K562 (cell line): ENCODE data around the gene FUT2. TPM values are rescaled to one million over a fixed set of nuclear protein-coding genes. Genes with fewer than 3 reads are reported as not detected.

Experiments
- CBX1 ChIP-seq: sonication (generic); IDR thresholded peaks from 2 replicates; pipeline ENCODE4 v1.6.1; 2016; ENCODE audit warnings: antibody characterized with exemption, low read depth, mild to moderate bottlenecking
- DDX20 ChIP-seq: fragments of 450-650 bp; IDR thresholded peaks from 2 replicates; pipeline ENCODE4 v1.6.1; 2016; ENCODE audit warnings: missing genetic modification characterization, low read depth, mild to moderate bottlenecking, missing compliant biosample characterization, moderate library complexity
- JUND ChIP-seq, 2 experiments: IDR thresholded peaks; 2 replicates in 1 of 2; 3 replicates in 1 of 2; pipeline ENCODE4 v1.6.1; 2011; ENCODE audit warnings: borderline replicate concordance in 2 of 2, low read depth in 2 of 2, low read length in 2 of 2, improper control_type of control experiment in 1 of 2, missing biosample characterization in 1 of 2, missing genetic modification characterization in 1 of 2, missing genetic modification reagents in 1 of 2
- MTA3 ChIP-seq: fragments of 450-650 bp; formaldehyde crosslinking; IDR thresholded peaks from 2 replicates; pipeline ENCODE4 v1.6.1; 2017; ENCODE audit warnings: mild to moderate bottlenecking, borderline replicate concordance
- NEUROD1 ChIP-seq: fragments of 150-350 bp; IDR thresholded peaks from 2 replicates; pipeline ENCODE4 v1.6.1; 2014; ENCODE audit warnings: borderline replicate concordance, low read length, low read depth; ENCODE audit not compliant: partially characterized antibody
- NUFIP1 ChIP-seq: fragments of 450-650 bp; IDR thresholded peaks from 2 replicates; pipeline ENCODE4 v1.6.1; 2018; ENCODE audit not compliant: partially characterized antibody
- RFX7 ChIP-seq: fragments of 250-450 bp; sonication (Bioruptor Pico); IDR thresholded peaks from 2 replicates; pipeline ENCODE4 v1.5.1; 2021; ENCODE audit warnings: mild to moderate bottlenecking
- ZBED1 ChIP-seq: IDR thresholded peaks from 2 replicates; pipeline ENCODE4 v1.6.1; 2014
- ZNF212 ChIP-seq: fragments of 450-650 bp; formaldehyde crosslinking; IDR thresholded peaks from 2 replicates; pipeline ENCODE4 v1.4.0; 2020; ENCODE audit warnings: mild to moderate bottlenecking
- ZNF384 ChIP-seq: IDR thresholded peaks from 2 replicates; pipeline ENCODE4 v1.6.1; 2012; ENCODE audit warnings: low read depth, low read length, improper control_type of control experiment
- polyA plus RNA-seq, 8 experiments: library from polyadenylated mRNA; depleted of rRNA in 4 of 8; stranded (reverse) in 5 of 8; unstranded in 3 of 8; fragments of >200 nt; fragmentation: Nextera tagmentation in 2 of 8; fragmentation: Illumina TruSeq in 1 of 8; extraction: Ambion mirVana in 2 of 8; extraction: Trizol in 1 of 8; gene quantifications; 2 replicates each; pipeline versions ENCODE4 v1.2.1 to v1.2.3, GENCODE V29; 2011 to 2014; ENCODE audit warnings: inconsistent platforms in 1 of 8, missing spikeins in 1 of 8
- total RNA-seq, 7 experiments: library from RNA; depleted of rRNA in 6 of 7; stranded (reverse); fragments of >200 nt in 6 of 7; fragmentation: Illumina TruSeq in 2 of 7; extraction: Trizol in 2 of 7; gene quantifications; 2 replicates each; pipeline versions ENCODE4 v1.2.1 to v1.2.3, GENCODE V29; 2011 to 2021; ENCODE audit warnings: low replicate concordance in 1 of 7
- TF ChIP-seq, protein P1 (sequence below): sonication (generic); formaldehyde crosslinking; IDR thresholded peaks from 2 replicates; pipeline ENCODE4 v1.8.0; 2023; ENCODE audit warnings: mild to moderate bottlenecking, missing genetic modification reagents
- TF ChIP-seq, protein P2 (sequence below): sonication (generic); formaldehyde crosslinking; IDR thresholded peaks from 2 replicates; pipeline ENCODE4 v1.5.0; 2020; ENCODE audit warnings: missing genetic modification reagents
- TF ChIP-seq, protein P3 (sequence below): sonication (generic); formaldehyde crosslinking; IDR thresholded peaks from 2 replicates; pipeline ENCODE4 v1.8.0; 2023; ENCODE audit warnings: missing genetic modification reagents, mild to moderate bottlenecking, borderline replicate concordance
- TF ChIP-seq, protein P4 (sequence below): sonication (generic); formaldehyde crosslinking; IDR thresholded peaks from 2 replicates; pipeline ENCODE4 v1.8.1; 2023; ENCODE audit warnings: missing genetic modification reagents, mild to moderate bottlenecking, borderline replicate concordance

FUT2 gene
- total and polyA plus RNA-seq, 9 of the 15 experiments (the other 6 are each of a cell fraction or from before 2014, with no cell fraction given): 0.03 to 0.04 TPM; not detected in 7

DNA sequence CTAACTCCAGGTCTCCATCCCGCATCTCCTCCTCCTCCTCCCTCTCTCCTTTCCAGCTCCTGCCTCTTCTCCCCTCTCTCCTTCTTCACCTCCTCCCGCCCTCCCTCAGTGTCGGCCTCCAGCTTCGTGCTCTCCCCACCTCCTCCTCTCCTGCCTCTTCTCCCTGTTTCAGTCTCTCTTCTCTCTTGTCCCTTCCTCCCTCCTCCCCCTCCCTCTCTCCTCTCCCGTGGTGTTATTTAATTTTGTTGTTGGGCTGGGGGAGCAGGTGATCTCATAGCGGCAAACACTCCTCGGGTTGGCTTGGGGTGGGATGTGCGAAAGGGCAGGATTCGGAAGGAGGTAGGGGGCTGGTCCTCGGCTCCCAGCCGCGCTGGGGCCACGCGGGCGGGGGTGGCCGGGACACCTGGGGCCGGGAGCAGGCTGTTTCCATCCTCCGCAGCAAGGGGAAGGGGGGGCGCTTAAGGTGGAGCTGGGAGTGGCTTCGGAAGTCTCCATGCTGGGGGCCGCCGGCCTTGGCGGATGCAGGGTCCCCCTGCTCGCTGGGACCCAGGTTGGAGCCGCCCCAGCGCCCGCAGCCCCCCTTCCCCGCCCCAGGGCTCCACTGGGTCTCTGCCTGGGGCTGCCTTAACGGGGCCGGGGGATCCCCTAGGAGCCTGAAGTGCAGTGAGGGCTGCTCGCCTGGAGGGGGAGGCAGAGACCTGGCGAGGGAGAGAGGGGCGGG, 49.6 kb upstream of the FUT2 start, which contains the start of gene CA11 (continued):
- TF ChIP-seq DDX20 (tag) (no peak), RFX7 (CRISPR knock-in tag) (no peak), NUFIP1 (no peak), MTA3 (no peak), ZNF384 (peak; percentile 55; the same call in 1 of the 2 replicates), NEUROD1 (peak; percentile 44), ZNF212 (no peak), CBX1 (no peak), ZBED1 (no peak), JUND (IDR thresholded peaks at IDR 0.05; ENCODE audit: borderline replicate concordance, low read depth, low read length) (0 out of 2 replicates have a peak, but pooled peaks have one; percentile 15), JUND (tag; IDR thresholded peaks at IDR 0.05; ENCODE audit: borderline replicate concordance, low read depth, low read length) (no peak; the same call in 2 of the 3 replicates)
- TF ChIP-seq, protein P1, sequence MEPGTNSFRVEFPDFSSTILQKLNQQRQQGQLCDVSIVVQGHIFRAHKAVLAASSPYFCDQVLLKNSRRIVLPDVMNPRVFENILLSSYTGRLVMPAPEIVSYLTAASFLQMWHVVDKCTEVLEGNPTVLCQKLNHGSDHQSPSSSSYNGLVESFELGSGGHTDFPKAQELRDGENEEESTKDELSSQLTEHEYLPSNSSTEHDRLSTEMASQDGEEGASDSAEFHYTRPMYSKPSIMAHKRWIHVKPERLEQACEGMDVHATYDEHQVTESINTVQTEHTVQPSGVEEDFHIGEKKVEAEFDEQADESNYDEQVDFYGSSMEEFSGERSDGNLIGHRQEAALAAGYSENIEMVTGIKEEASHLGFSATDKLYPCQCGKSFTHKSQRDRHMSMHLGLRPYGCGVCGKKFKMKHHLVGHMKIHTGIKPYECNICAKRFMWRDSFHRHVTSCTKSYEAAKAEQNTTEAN (CRISPR knock-in tag): no peak
- TF ChIP-seq, protein P2, sequence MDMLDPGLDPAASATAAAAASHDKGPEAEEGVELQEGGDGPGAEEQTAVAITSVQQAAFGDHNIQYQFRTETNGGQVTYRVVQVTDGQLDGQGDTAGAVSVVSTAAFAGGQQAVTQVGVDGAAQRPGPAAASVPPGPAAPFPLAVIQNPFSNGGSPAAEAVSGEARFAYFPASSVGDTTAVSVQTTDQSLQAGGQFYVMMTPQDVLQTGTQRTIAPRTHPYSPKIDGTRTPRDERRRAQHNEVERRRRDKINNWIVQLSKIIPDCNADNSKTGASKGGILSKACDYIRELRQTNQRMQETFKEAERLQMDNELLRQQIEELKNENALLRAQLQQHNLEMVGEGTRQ (CRISPR knock-in tag): no peak
- TF ChIP-seq, protein P3, sequence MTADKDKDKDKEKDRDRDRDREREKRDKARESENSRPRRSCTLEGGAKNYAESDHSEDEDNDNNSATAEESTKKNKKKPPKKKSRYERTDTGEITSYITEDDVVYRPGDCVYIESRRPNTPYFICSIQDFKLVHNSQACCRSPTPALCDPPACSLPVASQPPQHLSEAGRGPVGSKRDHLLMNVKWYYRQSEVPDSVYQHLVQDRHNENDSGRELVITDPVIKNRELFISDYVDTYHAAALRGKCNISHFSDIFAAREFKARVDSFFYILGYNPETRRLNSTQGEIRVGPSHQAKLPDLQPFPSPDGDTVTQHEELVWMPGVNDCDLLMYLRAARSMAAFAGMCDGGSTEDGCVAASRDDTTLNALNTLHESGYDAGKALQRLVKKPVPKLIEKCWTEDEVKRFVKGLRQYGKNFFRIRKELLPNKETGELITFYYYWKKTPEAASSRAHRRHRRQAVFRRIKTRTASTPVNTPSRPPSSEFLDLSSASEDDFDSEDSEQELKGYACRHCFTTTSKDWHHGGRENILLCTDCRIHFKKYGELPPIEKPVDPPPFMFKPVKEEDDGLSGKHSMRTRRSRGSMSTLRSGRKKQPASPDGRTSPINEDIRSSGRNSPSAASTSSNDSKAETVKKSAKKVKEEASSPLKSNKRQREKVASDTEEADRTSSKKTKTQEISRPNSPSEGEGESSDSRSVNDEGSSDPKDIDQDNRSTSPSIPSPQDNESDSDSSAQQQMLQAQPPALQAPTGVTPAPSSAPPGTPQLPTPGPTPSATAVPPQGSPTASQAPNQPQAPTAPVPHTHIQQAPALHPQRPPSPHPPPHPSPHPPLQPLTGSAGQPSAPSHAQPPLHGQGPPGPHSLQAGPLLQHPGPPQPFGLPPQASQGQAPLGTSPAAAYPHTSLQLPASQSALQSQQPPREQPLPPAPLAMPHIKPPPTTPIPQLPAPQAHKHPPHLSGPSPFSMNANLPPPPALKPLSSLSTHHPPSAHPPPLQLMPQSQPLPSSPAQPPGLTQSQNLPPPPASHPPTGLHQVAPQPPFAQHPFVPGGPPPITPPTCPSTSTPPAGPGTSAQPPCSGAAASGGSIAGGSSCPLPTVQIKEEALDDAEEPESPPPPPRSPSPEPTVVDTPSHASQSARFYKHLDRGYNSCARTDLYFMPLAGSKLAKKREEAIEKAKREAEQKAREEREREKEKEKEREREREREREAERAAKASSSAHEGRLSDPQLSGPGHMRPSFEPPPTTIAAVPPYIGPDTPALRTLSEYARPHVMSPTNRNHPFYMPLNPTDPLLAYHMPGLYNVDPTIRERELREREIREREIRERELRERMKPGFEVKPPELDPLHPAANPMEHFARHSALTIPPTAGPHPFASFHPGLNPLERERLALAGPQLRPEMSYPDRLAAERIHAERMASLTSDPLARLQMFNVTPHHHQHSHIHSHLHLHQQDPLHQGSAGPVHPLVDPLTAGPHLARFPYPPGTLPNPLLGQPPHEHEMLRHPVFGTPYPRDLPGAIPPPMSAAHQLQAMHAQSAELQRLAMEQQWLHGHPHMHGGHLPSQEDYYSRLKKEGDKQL (CRISPR knock-in tag): no peak
- TF ChIP-seq, protein P4, sequence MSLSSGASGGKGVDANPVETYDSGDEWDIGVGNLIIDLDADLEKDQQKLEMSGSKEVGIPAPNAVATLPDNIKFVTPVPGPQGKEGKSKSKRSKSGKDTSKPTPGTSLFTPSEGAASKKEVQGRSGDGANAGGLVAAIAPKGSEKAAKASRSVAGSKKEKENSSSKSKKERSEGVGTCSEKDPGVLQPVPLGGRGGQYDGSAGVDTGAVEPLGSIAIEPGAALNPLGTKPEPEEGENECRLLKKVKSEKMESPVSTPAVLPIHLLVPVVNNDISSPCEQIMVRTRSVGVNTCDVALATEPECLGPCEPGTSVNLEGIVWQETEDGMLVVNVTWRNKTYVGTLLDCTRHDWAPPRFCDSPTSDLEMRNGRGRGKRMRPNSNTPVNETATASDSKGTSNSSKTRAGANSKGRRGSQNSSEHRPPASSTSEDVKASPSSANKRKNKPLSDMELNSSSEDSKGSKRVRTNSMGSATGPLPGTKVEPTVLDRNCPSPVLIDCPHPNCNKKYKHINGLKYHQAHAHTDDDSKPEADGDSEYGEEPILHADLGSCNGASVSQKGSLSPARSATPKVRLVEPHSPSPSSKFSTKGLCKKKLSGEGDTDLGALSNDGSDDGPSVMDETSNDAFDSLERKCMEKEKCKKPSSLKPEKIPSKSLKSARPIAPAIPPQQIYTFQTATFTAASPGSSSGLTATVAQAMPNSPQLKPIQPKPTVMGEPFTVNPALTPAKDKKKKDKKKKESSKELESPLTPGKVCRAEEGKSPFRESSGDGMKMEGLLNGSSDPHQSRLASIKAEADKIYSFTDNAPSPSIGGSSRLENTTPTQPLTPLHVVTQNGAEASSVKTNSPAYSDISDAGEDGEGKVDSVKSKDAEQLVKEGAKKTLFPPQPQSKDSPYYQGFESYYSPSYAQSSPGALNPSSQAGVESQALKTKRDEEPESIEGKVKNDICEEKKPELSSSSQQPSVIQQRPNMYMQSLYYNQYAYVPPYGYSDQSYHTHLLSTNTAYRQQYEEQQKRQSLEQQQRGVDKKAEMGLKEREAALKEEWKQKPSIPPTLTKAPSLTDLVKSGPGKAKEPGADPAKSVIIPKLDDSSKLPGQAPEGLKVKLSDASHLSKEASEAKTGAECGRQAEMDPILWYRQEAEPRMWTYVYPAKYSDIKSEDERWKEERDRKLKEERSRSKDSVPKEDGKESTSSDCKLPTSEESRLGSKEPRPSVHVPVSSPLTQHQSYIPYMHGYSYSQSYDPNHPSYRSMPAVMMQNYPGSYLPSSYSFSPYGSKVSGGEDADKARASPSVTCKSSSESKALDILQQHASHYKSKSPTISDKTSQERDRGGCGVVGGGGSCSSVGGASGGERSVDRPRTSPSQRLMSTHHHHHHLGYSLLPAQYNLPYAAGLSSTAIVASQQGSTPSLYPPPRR: no peak; the same call in 1 of the 2 replicates
